ENCODE measurements around the gene GALNT15. TPM values are rescaled to one million over a fixed set of nuclear protein-coding genes. Genes with fewer than 3 reads are reported as not detected.

GALNT15 gene
- polyA plus RNA-seq, 1 donor = 0.78 TPM

DNA sequence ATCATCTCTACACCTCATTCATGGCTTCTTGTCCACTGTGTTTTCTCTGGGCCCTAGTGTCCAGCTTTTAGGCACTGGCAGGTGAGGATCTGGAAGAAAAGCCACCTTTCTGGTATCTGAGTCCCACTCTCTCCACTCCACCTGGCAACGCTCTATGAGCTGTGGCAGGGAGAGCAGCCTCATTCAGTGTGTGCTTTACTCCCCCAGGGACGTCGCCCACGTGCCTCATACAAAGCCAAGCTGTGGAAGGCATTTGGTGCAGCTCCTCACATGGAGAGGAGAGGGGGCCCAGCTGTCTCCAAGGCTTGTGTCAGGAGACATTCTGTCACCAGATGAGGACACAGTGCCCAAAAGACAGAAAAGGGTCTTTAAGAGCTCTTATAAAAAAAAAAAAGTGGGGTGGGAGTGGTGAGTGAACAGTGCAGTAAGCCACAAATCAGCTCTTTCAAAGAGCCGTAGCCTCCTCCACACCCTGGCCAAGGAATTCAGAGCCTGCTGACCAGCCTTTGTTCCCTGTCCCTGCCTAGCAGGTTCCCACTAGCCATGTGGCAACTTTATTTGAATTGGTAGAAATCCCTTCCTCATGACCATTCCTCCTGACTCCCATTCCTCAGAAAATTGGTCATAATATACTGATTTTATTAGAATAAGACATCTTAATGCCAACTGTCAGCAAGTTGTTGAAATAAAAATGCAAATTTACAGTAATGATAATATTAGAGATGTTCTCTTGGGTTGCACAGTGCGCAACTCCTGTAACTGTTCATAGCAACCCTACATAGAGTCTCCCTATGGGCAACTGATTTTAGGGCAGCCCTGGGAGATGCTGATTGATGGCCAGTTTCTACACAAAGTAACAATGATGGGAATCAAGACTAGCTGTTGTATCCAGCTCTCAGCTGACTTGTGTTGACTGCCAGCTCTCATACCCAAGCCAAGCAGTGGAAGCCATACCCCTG, 29.5 kb downstream of the GALNT15 start:
- no peak overlapping the region for H3K27ac ChIP-seq (ENCODE audit: low read length)
- DNase-seq = no peak
- no CpG with 5 or more reads among the region's 6 CpGs for WGBS (ENCODE audit: insufficient coverage, low lambda C conversion rate)
- H3K4me1 ChIP-seq (ENCODE audit: control insufficient read depth, insufficient read depth, low read length) = no peaks in the 10 kb centered on the region
- no peak overlapping the region for H3K4me3 ChIP-seq (ENCODE audit: low read length)
- H3K27me3 ChIP-seq (ENCODE audit: control insufficient read depth, insufficient read depth, low read length) = no peaks in the 10 kb centered on the region
- H3K9me3 ChIP-seq (ENCODE audit: control insufficient read depth, low read depth, low read length) = no peaks in the 10 kb centered on the region
- H3K36me3 ChIP-seq (ENCODE audit: control insufficient read depth, insufficient read depth, low read length) = no peaks in the 10 kb centered on the region

DNA sequence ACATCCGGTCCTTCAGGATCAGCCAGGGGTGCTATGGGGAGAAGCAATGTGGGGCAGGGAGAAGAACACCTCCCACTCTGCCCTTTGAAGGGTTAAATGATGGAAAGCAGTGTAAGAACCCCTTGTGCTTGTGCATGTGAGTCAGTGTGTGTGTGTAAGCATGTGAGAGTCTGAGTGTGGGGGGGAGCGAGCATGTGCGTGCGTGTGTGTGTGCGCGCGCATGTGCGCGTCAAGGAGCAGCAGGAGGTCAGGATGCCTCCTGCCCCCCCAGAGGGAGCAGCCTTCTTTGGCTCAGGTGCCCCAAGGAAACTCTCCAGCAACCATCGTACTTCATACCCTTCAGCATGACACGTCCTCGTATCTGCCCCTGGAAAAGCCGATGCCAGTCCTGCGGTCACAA, 30.3 kb downstream of the GALNT15 start:
- no CpG with 5 or more reads among the region's 14 CpGs for WGBS (ENCODE audit: insufficient coverage, low lambda C conversion rate)
- H3K36me3 ChIP-seq (ENCODE audit: control insufficient read depth, insufficient read depth, low read length) = no peaks in the 10 kb centered on the region
- H3K27me3 ChIP-seq (ENCODE audit: control insufficient read depth, insufficient read depth, low read length) = no peaks in the 10 kb centered on the region
- no peak for DNase-seq
- H3K4me1 ChIP-seq (ENCODE audit: control insufficient read depth, insufficient read depth, low read length) = no peaks in the 10 kb centered on the region
- H3K27ac ChIP-seq (ENCODE audit: low read length) = no peak overlapping the region
- no peak overlapping the region for H3K4me3 ChIP-seq (ENCODE audit: low read length)
- H3K9me3 ChIP-seq (ENCODE audit: control insufficient read depth, low read depth, low read length) = no peaks in the 10 kb centered on the region

DNA sequence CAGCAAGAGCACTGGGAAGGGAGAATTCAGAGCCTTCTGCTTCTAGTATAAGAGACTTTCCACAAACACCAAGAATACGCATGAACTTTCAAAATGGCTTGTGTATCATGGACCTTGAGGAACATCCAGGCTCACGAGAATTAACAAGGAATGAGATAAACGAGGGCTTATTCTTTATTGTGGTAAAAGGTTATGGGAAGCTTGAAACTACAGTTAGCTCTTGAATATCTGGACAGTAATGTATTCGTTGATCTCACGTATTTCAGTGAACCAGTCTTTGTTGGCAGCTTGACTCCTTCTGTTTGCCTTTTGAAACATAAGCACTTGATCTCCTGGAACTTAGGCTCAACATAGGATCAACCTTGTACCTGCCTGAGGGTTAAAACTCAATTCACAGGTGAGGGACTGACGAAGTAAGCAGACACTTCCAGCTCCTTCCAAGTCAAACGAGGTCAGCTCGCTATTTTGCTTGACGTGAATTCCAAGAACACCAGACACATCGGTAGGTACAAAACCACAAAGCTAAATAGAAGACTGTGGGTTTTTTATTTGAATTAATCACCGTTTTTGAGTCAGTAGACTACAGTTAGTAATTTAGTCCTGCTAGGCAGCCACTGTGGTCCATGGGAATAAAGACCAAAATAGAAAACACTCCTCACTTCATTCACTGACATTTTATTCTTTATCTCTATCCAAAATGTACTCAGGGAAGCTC, 30.8 kb downstream of the GALNT15 start:
- H3K36me3 ChIP-seq (ENCODE audit: control insufficient read depth, insufficient read depth, low read length) = no peaks in the 10 kb centered on the region
- H3K27me3 ChIP-seq (ENCODE audit: control insufficient read depth, insufficient read depth, low read length) = no peaks in the 10 kb centered on the region
- no peak overlapping the region for H3K4me3 ChIP-seq (ENCODE audit: low read length)
- DNase-seq = no peak
- 84% methylated on average over 5 of the region's 11 CpGs for WGBS (ENCODE audit: insufficient coverage, low lambda C conversion rate)
- H3K4me1 ChIP-seq (ENCODE audit: control insufficient read depth, insufficient read depth, low read length) = no peaks in the 10 kb centered on the region
- H3K27ac ChIP-seq (ENCODE audit: low read length) = no peak overlapping the region
- H3K9me3 ChIP-seq (ENCODE audit: control insufficient read depth, low read depth, low read length) = no peaks in the 10 kb centered on the region

DNA sequence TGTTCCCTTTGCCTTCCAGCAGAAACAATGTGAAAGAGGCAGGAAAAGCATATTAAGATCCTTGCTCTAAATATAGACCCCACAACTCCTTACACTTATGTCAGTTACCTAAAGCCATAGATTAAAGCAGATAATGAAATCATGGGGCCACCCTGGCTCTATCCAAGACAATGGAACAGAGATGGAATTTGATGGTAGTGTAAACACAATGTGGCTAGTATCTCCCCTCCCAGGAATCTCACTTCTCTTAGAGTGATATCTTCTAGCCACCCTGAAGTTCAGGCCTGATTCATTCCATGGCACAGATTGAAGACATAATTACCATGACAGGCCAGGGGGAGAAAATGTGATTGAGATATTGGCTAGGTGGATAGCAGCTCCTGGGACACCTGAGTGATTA, 32.6 kb downstream of the GALNT15 start:
- H3K36me3 ChIP-seq (ENCODE audit: control insufficient read depth, insufficient read depth, low read length) = no peaks in the 10 kb centered on the region
- no peak overlapping the region for H3K4me3 ChIP-seq (ENCODE audit: low read length)
- no peak for DNase-seq
- H3K27ac ChIP-seq (ENCODE audit: low read length) = no peak overlapping the region
- H3K27me3 ChIP-seq (ENCODE audit: control insufficient read depth, insufficient read depth, low read length) = no peaks in the 10 kb centered on the region
- no peaks in the 10 kb centered on the region for H3K4me1 ChIP-seq (ENCODE audit: control insufficient read depth, insufficient read depth, low read length)
- no peaks in the 10 kb centered on the region for H3K9me3 ChIP-seq (ENCODE audit: control insufficient read depth, low read depth, low read length)

DNA sequence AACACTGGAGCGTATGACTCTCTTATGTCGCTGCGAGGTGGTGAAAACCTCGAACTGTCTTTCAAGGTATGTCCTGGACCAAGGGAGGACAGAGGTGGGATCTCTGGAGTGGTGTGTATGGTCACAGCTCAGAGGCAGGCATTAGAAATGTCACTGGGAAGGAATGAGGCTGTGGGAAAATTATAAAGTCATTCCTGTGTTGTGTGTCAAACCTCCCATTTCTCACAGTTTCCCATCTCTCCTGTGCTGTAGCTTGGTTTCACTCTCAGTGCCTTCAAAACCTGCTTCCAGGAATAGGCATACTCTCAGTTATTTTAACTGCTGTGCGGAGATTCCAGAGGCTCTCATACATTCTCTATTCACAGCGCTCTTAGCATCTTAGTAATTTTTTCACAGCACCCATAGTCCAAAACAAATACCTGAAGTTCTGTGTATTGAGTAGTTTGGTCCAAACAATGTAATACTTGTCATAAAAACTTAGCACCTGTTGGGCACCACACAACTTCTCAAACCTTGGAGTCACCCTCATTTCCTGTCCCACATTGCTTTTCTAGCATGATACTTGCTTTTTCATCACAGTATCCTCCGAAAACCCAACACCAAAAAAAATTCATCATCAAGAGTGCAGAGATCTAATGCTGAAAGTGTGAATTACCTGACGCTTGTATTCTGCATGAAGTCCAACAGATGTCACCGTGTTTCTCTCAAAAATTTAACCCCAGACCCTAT, 36.9 kb downstream of the GALNT15 start:
- no peaks in the 10 kb centered on the region for H3K4me1 ChIP-seq (ENCODE audit: control insufficient read depth, insufficient read depth, low read length)
- DNase-seq = no peak
- H3K9me3 ChIP-seq (ENCODE audit: control insufficient read depth, low read depth, low read length) = peaks cover 3% of the 10 kb centered on the region
- no peak overlapping the region for H3K27ac ChIP-seq (ENCODE audit: low read length)
- H3K4me3 ChIP-seq (ENCODE audit: low read length) = no peak overlapping the region
- no peaks in the 10 kb centered on the region for H3K36me3 ChIP-seq (ENCODE audit: control insufficient read depth, insufficient read depth, low read length)
- H3K27me3 ChIP-seq (ENCODE audit: control insufficient read depth, insufficient read depth, low read length) = no peaks in the 10 kb centered on the region
- WGBS (ENCODE audit: insufficient coverage, low lambda C conversion rate) = no CpG with 5 or more reads among the region's 9 CpGs

DNA sequence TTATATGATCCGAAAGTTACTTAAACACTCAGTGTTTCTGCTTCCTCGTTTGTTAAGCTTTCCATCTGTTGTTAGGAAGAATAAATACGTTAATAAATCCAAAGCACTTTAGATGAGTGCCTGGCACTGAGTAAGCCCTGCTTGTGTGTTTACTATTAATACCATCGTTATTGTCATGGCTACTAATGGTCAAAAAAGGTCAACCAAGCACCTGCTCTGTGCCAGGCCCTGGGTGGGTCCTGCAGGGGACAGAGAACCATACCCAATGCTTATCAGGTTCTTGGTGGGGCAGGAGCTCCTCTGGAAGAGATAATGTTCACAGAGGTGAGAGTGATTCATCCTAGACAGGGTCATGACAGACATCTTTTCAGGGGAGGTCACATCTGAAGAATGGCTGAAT, 39.9 kb downstream of the GALNT15 start:
- no CpG with 5 or more reads among the region's 4 CpGs for WGBS (ENCODE audit: insufficient coverage, low lambda C conversion rate)
- Histone ChIP-seq H3K27ac (ENCODE audit: low read length) (no peak overlapping the region), H3K36me3 (ENCODE audit: control insufficient read depth, insufficient read depth, low read length) (no peaks in the 10 kb centered on the region), H3K9me3 (ENCODE audit: control insufficient read depth, low read depth, low read length) (peaks cover 3% of the 10 kb centered on the region), H3K4me3 (ENCODE audit: low read length) (no peak overlapping the region), H3K4me1 (ENCODE audit: control insufficient read depth, insufficient read depth, low read length) (no peaks in the 10 kb centered on the region), H3K27me3 (ENCODE audit: control insufficient read depth, insufficient read depth, low read length) (no peaks in the 10 kb centered on the region)
- DNase-seq = no peak

DNA sequence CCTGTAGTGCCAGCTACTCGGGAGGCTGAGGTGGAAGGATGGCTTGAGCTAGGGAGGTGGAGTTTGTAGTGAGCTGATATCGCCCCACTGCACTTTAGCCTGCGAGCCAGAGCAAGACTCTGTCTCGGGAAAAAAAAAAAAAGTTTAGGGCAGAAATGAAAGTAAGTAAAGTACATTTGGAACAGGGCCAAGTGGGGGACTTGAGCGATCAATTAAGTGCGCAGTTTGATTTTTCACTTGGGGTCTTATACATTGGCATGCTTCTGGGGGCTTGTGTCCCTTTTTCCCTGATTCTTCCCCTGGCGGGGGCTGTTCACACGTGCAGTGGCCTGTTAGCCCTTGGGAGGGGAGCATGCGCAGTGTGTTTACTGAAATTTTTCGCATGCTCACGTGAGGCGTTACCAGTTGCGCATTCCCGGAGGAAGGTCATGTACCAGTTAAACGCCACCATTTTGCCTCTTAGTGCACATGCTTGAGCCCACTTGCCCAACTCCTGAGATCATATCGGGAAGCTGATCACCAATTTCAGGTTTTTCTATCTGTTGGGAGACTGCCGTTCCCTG, 42.0 kb downstream of the GALNT15 start:
- no peaks in the 10 kb centered on the region for H3K27me3 ChIP-seq (ENCODE audit: control insufficient read depth, insufficient read depth, low read length)
- H3K36me3 ChIP-seq (ENCODE audit: control insufficient read depth, insufficient read depth, low read length) = no peaks in the 10 kb centered on the region
- no peaks in the 10 kb centered on the region for H3K4me1 ChIP-seq (ENCODE audit: control insufficient read depth, insufficient read depth, low read length)
- H3K27ac ChIP-seq (ENCODE audit: low read length) = no peak overlapping the region
- H3K9me3 ChIP-seq (ENCODE audit: control insufficient read depth, low read depth, low read length) = peaks cover 3% of the 10 kb centered on the region
- WGBS (ENCODE audit: insufficient coverage, low lambda C conversion rate) = 80% methylated on average over 3 of the region's 17 CpGs
- DNase-seq = no peak
- H3K4me3 ChIP-seq (ENCODE audit: low read length) = no peak overlapping the region

DNA sequence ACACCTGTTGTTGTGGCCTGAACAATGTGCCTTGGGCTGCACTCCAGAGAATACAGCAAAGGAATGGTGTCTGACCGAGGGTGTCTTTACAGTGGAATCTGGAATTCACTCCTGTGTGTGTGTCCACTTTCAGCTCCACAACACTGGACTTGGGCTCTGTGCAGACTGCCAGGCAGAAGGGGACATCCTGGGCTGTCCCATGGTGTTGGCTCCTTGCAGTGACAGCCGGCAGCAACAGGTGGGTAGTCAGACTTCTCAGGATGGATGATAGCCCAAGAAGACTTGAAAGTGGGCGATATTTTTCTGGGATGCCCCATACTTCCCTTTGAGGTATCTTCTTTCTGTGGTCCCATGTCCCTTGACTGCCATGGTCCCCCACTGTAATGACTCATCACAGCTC, 45.3 kb downstream of the GALNT15 start:
- Histone ChIP-seq H3K36me3 (ENCODE audit: control insufficient read depth, insufficient read depth, low read length) (no peaks in the 10 kb centered on the region), H3K27ac (ENCODE audit: low read length) (no peak overlapping the region)

DNA sequence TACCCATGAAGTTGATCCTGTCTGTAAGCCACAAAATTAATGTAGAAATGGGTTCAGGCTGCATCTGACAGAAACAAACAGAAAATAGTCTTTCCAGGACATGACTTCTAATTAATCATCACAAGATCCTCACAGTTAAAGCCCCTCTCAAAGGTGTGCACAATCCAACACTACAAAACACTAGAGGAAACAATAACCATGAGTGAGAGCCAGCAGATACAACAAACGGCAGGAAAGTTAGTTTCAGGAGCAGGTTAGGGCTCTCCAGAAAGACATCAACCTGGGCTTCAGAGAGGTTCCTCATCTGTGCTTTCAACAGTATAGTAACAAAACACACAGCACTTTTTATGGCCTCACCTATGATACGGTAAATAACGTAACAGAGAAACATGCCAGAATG, 47.5 kb downstream of the GALNT15 start:
- Histone ChIP-seq H3K27ac (ENCODE audit: low read length) (no peak overlapping the region), H3K36me3 (ENCODE audit: control insufficient read depth, insufficient read depth, low read length) (no peaks in the 10 kb centered on the region), H3K4me1 (ENCODE audit: control insufficient read depth, insufficient read depth, low read length) (no peaks in the 10 kb centered on the region), H3K4me3 (ENCODE audit: low read length) (no peak overlapping the region), H3K9me3 (ENCODE audit: control insufficient read depth, low read depth, low read length) (no peaks in the 10 kb centered on the region), H3K27me3 (ENCODE audit: control insufficient read depth, insufficient read depth, low read length) (no peaks in the 10 kb centered on the region)
- WGBS (ENCODE audit: insufficient coverage, low lambda C conversion rate) = no CpG with 5 or more reads among the region's 3 CpGs
- no peak for DNase-seq

More for the DNA sequence above, 45.3 kb downstream of the GALNT15 start:
- Histone ChIP-seq H3K9me3 (ENCODE audit: control insufficient read depth, low read depth, low read length) (peaks cover 3% of the 10 kb centered on the region), H3K4me1 (ENCODE audit: control insufficient read depth, insufficient read depth, low read length) (no peaks in the 10 kb centered on the region), H3K4me3 (ENCODE audit: low read length) (no peak overlapping the region), H3K27me3 (ENCODE audit: control insufficient read depth, insufficient read depth, low read length) (no peaks in the 10 kb centered on the region)
- DNase-seq = no peak
- WGBS (ENCODE audit: insufficient coverage, low lambda C conversion rate) = no CpG with 5 or more reads among the region's 3 CpGs

DNA sequence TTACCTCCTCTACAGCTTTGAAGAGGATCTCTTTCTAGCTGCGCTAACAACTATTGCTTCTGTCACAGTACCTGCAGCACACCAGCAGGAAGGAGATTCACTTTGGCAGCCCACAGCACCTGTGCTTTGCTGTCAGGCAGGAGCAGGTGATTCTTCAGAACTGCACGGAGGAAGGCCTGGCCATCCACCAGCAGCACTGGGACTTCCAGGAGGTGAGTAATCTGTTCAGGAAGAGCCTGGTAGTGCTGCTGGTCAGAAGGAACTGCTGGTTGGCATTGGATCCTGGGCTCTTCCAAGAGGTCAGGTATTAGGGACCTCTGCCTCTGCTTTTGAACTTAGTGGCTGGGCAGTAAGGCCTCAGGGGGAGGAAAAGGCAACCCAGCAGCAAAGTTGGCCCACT, 48.1 kb downstream of the GALNT15 start:
- Histone ChIP-seq H3K4me3 (ENCODE audit: low read length) (no peak overlapping the region), H3K9me3 (ENCODE audit: control insufficient read depth, low read depth, low read length) (no peaks in the 10 kb centered on the region), H3K36me3 (ENCODE audit: control insufficient read depth, insufficient read depth, low read length) (no peaks in the 10 kb centered on the region), H3K27ac (ENCODE audit: low read length) (no peak overlapping the region), H3K4me1 (ENCODE audit: control insufficient read depth, insufficient read depth, low read length) (no peaks in the 10 kb centered on the region), H3K27me3 (ENCODE audit: control insufficient read depth, insufficient read depth, low read length) (no peaks in the 10 kb centered on the region)
- WGBS (ENCODE audit: insufficient coverage, low lambda C conversion rate) = no CpG with 5 or more reads among the region's 2 CpGs
- DNase-seq = no peak

All from large intestine (tissue), 3 donors.